ENCODE measurements around the gene COL16A1.
"Not testable (repeated sequence)": the region's sequence is repeated elsewhere in the genome, so short reads cannot be mapped to it uniquely, and the experiment has no call there.

The COL16A1 gene

DNA sequence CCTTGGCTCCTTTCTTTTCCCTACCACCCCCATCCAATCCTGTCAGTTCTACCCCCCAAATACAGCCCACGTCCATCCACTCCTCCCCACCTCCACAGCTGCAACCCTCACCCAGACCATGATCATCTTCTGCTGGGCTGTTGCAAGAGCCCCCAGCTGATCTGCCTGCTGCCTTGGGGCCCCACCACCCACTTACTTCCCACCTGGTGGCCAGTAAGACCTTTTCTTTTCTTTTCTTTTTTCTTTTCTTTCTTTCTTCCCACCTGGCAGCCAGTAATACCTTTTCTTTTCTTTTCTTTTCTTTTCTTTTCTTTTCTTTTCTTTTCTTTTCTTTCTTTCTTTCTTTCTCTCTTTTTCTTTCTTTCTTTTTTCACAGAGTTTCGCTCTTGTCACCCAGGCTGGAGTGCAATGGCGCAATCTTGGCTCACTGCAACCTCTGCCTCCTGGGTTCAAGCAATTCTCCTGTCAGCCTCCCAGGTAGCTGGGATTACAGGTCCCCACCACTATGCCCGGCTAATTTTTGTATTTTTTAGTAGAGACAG, 3.3 kb upstream of the COL16A1 start:
- in situ Hi-C loops (cut with MboI; ENCODE audit: low sequenced_read_pairs) = not testable (repeated sequence)

GRCh38 chr1:31706384-31707058, 2.7 kb upstream of the COL16A1 start:
- in situ Hi-C loops (cut with MboI; ENCODE audit: low sequenced_read_pairs) = no loop called here

DNA sequence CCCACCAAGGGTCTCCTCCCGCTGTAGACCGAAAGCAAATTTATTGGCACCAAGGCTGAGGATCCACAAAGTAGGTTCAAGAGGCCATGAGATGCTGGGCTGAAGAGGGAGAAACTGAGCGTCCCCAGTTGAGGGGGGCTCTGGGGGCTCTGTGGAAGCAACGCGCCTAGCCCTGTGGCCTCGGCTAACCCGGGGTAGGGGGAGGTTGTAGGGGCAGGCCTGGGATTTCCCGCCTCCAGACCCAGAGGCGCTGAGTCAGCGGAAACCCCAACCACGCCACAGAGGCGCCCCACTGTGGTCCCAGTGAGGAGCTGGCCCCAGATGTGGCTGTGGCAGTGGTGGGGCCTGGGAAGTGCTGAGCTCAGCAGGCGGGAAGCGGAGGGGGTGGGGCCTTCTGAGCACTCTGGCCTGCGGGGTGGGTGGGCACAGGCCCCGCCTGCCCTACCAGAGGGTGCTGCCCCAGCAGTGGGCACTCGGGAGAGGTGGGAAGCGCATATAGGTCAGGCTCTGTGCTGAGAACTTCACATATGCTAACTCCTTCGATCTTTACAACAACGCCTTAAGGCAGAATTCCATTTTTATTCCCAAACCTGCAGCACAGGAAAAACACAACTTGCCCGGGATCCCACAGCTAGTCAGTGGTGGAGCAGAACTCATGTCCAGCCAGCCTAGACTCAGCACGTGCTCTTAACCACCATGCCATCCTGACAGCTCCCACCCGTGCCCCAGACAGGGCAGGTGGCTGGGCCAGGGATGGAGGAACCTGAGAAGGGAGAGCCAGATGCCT, 1.5 kb upstream of the COL16A1 start:
- in situ Hi-C loops (cut with MboI; ENCODE audit: low sequenced_read_pairs) = no loop called here

DNA sequence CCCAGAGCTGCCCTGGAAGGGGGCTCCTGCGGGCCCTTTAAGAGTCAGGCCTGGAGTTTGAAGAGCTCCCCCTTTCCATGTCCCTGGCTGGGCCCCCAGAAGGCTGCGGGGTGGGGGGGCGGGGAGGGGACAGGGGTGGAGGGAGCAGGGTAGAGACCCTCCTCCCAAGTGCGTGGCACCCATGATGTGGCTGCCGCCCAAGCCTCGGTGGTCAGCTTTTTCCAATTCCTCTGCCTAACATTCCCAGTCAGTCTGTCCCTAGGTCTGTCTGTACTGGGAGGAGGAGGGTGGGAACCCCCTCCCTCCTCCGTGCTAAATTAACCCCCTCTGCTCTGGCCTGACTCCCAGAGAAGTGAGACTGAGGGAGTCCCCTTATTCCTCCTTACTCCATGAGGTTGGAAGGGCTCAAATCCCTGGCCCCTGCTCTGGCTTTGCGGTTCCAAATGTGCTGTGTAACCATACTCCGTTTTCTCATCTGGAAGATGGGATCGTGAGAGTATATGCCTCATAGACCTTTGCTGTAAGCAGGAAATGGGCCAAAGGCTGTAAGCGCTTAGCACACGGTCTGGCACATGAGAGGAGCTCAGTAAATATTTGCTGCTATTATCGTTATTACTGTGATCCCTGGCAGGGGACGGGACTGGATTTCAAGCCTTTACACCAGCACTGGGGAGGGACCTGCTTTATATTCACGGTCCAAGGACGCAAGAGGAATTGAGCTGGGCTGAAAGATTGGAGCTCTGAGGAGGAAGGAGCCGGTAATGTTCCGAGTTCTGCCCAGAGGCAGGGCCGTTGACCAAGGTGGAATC, 658 bp upstream of the COL16A1 start:
- in situ Hi-C loops (cut with MboI; ENCODE audit: low sequenced_read_pairs) = no loop called here

- in situ Hi-C loops (cut with MboI; ENCODE audit: low sequenced_read_pairs) = no loop called here
Measured at GRCh38 chr1:31702836-31703404, 897 bp downstream of the COL16A1 start.

DNA sequence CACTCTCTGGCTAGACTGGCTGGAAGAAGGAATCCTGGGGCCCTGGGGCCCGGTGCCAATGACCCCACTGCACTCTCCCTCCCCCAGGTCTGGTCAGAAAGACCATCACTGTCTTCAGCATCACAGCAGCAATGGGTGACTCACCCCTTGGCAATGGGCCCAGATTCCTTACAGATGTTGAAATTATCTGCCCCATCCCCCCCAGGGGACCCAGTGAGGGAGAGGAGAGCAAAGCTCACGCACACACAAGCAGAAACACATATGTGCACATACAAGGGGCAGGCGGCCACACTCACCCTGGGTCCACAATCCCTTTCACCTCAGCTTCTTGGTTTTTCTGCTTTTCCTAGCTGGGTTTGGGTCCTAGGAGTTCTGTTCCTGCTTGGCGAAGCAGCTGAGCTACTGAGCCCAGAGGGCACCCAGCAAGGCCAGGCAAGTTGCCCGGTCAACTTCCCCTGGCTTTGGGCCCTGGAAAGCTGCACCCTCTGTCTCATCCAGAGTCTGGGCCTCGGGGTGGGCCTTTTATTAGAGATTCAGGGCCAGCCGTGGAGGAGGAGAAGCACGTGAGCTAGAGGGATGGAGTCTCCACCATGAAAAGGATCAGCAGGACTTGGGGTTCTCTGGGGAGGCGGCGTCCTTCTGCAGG, 2.6 kb downstream of the COL16A1 start:
- in situ Hi-C loops (cut with MboI; ENCODE audit: low sequenced_read_pairs) = no loop called here

DNA sequence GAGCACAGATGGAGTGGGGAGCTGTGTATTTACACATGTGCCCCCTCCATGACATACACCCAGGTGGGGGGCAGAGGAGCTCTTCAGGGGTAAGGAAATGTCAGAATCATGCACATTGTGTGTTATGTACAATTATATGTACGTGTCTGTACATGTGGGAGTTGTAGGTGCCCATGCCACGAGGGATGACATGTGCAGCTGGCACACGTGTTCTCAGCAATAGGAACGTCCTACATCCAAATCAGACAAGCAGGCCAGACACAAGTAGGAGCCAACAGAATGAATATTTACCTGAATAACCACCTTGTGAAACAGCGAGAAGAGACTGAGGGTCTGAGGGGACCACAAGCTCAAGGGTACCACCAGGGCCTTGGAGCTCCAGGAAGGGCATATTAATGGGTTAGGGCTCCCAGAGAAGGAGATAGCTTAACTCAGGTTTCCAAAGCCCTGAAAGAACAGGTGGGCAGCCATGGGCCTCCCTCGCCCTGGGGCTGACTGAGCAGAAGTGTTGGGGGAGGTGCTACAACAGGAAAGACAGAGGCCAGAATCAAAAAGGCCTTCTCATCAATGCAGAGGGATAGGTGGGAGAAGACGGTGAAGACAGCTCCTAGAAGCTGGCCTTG, 3.2 kb downstream of the COL16A1 start:
- in situ Hi-C loops (cut with MboI; ENCODE audit: low sequenced_read_pairs) = no loop called here

- in situ Hi-C loops (cut with MboI; ENCODE audit: low sequenced_read_pairs) = no loop called here
Measured at GRCh38 chr1:31699341-31699891, 4.4 kb downstream of the COL16A1 start.

DNA sequence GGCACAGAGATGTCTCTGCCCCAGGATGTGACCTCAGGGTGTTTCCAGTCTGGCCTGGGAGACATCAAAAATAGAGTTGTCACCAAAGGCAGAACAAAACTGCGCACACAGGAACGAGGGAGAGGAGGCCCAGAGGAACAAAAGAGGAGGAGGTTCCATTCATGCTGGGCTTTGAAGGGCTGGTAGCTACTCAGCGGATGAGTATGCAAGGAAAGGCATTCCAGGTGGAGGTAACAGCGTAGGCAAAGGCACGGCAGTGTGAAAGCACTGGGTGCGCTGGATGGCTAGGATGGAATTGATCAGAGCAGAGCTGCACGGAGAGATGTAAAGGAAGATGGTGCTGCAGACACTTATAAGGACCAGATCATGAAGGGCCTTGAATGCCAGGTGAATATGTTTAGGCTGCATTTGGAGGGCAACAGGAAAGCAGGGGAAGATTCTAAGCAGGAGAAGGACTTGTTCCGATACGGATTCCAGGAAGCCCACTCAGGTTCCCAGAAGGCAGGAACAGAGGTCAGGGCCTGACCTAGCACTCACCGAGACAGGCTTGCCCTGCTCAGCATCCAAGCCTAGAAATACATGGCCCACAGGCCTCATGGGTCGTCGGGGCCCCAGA, 6.3 kb downstream of the COL16A1 start:
- in situ Hi-C loops (cut with MboI; ENCODE audit: low sequenced_read_pairs) = no loop called here

DNA sequence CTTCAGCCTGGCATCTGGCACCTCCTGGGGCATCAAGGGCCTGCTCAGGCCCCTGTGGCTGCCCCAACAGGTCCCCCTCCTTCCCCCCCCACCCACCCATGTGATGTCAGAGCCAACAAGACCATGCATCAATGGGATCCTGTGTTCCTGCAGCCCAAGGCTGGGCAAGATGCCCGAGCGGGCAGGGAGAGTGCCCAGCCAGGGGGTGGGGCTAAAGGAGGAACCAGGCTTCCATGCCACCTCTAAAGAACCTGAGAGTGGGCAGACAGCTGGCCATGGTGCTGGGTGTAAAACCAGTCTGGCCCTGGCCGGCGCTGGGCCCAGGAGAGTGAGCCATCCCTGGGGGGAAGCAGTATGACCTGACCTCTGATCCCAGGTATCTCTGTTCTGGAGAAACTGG, 7.6 kb downstream of the COL16A1 start:
- in situ Hi-C loops (cut with MboI; ENCODE audit: low sequenced_read_pairs) = no loop called here

- in situ Hi-C loops (cut with MboI; ENCODE audit: low sequenced_read_pairs) = no loop called here
Measured at GRCh38 chr1:31695327-31695726, 8.5 kb downstream of the COL16A1 start.

DNA sequence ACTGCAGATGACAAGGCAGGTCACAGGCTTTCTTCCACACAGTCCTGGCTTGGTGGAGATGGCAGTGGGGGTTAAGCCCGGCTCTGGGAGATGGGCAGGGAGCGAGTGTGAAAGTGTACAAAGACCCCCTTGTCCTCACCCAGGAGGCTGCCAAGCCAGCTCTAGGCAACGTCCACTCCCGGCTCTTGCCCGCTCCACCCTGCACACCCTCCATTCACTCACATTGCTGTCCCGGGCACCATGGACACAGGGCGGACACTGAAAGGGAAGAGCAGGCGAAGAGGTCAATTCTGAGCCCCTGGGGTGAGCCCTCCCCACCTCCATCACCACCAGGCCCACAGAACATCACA, 8.9 kb downstream of the COL16A1 start:
- in situ Hi-C loops (cut with MboI; ENCODE audit: low sequenced_read_pairs) = no loop called here

- in situ Hi-C loops (cut with MboI; ENCODE audit: low sequenced_read_pairs) = no loop called here
Measured at GRCh38 chr1:31694069-31694963, 9.5 kb downstream of the COL16A1 start.

GRCh38 chr1:31693231-31693630, 10.6 kb downstream of the COL16A1 start:
- in situ Hi-C loops (cut with MboI; ENCODE audit: low sequenced_read_pairs) = no loop called here

DNA sequence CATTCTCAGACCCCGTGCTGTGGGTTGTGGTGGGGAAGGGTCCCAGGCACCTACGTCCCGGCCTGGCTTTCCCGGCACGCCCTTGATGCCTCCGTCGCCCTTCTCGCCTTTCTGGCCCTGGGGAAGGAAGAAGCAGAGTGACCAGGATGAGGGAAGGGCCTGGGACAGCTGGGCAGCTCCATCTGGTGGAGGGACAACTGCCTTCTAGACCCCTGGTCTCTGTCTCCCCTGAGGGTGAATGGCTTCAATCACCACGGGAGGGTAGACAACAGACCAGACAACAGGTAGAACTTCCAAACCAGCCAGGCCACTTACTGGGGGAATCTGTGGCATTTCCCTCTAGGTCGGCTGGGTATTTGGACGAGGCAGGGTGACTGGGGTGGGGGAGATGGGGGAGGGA, 11.9 kb downstream of the COL16A1 start:
- in situ Hi-C loops (cut with MboI; ENCODE audit: low sequenced_read_pairs) = no loop called here

GRCh38 chr1:31691446-31691845, 12.4 kb downstream of the COL16A1 start:
- in situ Hi-C loops (cut with MboI; ENCODE audit: low sequenced_read_pairs) = no loop called here

- in situ Hi-C loops (cut with MboI; ENCODE audit: low sequenced_read_pairs) = no loop called here
Measured at GRCh38 chr1:31690921-31691320, 12.9 kb downstream of the COL16A1 start.

- in situ Hi-C loops (cut with MboI; ENCODE audit: low sequenced_read_pairs) = no loop called here
Measured at GRCh38 chr1:31689854-31690253, 14.0 kb downstream of the COL16A1 start.
